BJ (cell line): ENCODE data around the gene CCDC18. TPM values are rescaled to one million over a fixed set of nuclear protein-coding genes. Genes with fewer than 3 reads are reported as not detected.

Experiments used
- CTCF ChIA-PET: fragments of 350-600 bp; formaldehyde crosslinking; extraction: SDS; loops from one replicate; lab custom pipeline; 2021; ENCODE audit warnings: antibody characterized with exemption, inconsistent platforms; lab: Yijun Ruan, JAX
- POLR2A ChIA-PET: fragments of 300-600 bp; sonication (Branson Sonifier 250); formaldehyde crosslinking; extraction: SDS; loops from one replicate; lab custom pipeline; 2021; ENCODE audit warnings: antibody characterized with exemption; lab: Charles Lee
- DNase-seq: peaks from one replicate; pipeline ENCODE4 v3.0.0-alpha.2; 2011; ENCODE audit warnings: low read depth
- H3K27me3 ChIP-seq: 2 replicates; pipeline ENCODE4 v1.6.0; 2011; ENCODE audit warnings: low read length; ENCODE audit not compliant: control insufficient read depth, insufficient read depth
- H3K36me3 ChIP-seq: 2 replicates; pipeline ENCODE4 v1.5.1; 2011; ENCODE audit warnings: low read length; ENCODE audit not compliant: control insufficient read depth, insufficient read depth
- H3K4me3 ChIP-seq: 2 replicates; pipeline ENCODE4 v1.5.1; 2011; ENCODE audit warnings: low read depth, mild to moderate bottlenecking, control low read depth, low read length
- polyA plus RNA-seq: library from polyadenylated mRNA; depleted of rRNA; stranded (reverse); fragments of >200 nt; gene quantifications from 2 replicates; pipeline ENCODE4 v1.2.3, GENCODE V29; 2011; rRNA removed
- small RNA-seq: library from RNA; depleted of rRNA; stranded (forward); fragments of <200 nt; gene quantifications from one replicate; pipeline ENCODE3, GENCODE V24; 2012; ENCODE audit warnings: low replicate concordance, low read depth; ENCODE audit not compliant: insufficient read length
- TF ChIP-seq, protein P1 (sequence below): IDR thresholded peaks from 2 replicates; pipeline ENCODE4 v1.5.1; 2011; ENCODE audit warnings: low read depth, mild to moderate bottlenecking, control low read depth, inconsistent platforms, low read length, moderate library complexity; ENCODE audit not compliant: insufficient read depth

CCDC18 gene
- polyA plus RNA-seq, 1 experiment: 2.6 TPM

DNA sequence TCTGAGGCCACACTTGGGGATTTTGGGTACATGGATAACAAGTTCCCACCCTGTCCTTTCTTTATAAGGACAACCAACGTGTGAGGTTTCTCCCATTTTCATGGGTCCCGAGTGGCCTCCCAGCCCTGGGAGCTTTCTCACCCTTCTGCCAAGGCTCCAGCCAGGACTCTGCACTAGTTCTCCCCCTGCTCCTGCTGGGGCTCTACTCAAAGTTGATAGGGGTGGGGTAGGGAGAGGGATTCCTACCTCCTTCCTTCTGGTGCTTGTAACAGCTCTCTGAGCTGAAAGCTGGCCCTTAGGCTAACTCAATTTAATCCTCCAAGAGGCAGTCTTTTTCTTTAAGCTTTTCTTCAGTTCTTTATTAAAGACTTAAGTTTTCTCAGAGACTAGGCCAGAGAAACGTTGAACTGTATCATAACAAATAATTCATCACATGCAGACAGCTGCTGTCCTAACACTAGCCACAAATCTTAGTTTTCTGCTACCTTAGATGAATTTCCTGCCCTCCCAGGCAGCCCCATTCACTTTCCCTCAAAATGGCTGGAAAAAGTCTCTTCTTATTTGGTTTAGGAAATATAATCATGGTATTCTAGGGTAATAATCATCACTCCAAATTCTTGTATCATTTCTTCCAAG, 142.8 kb downstream of the CCDC18 start:
- CTCF ChIA-PET: interaction anchor here (0.6 to 3.7 kb wide), 2 partner anchors 19 to 302 kb away, joined by 3 to 12 read pairs; no protein-coding TSS in a partner anchor
- POLR2A ChIA-PET: no interaction called here

DNA sequence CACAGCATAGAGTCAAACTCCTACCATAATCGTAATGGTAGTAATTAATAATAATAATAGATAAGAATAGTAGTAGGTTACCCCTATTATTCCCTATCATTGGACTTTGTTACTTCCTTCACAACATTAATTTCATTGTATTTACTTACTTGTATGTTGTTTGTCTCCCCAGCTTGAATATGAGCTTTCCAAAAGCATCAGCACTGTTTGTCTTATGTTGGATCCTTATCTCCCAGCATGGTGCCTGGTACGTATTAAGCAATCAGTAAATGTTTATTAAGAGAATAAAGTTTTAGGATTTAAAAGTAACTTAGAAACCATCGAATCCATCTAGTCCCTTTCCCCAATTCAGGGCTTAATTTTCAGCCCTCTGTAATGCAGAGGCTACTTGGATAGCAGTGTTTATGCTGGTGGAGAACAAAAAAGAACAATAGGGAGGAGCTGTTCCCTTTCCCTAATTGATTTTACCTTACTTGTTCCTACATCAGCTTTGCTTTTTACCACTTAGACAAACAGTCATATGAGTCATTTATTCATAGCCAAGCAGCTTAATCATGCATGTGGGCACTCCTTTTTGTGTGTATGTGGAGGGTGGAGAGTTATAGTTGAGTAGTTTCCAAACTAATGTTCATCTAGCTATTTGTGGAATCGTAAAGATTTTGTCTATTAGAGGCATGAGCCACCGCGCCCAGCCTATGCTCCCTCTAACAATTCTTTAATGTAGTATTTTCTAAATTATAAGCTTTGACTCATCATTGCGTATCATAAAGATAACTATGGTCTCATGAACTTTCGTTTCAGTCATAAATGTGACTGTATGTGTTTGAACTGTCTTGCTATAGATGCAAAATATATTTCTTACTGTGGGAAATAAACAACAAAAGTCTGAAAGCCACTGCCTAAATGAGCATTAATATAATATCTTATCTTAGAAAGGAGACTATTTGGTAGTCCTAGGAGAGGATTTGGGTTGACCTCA, 144.3 kb downstream of the CCDC18 start:
- H3K4me3 ChIP-seq: no peak overlapping the region
- H3K27me3 ChIP-seq: no peaks in the 10 kb centered on the region
- no peaks in the 10 kb centered on the region for H3K36me3 ChIP-seq
- ChIA-PET CTCF (interaction anchor here (0.6 to 3.7 kb wide), 5 partner anchors 10 to 607 kb away, joined by 3 to 12 read pairs (median 3); no protein-coding TSS in a partner anchor), POLR2A (interaction anchor here (0.5 kb wide), 2 partner anchors 26 to 106 kb away, joined by 3 to 4 read pairs; no protein-coding TSS in a partner anchor)
- TF ChIP-seq, protein P1, sequence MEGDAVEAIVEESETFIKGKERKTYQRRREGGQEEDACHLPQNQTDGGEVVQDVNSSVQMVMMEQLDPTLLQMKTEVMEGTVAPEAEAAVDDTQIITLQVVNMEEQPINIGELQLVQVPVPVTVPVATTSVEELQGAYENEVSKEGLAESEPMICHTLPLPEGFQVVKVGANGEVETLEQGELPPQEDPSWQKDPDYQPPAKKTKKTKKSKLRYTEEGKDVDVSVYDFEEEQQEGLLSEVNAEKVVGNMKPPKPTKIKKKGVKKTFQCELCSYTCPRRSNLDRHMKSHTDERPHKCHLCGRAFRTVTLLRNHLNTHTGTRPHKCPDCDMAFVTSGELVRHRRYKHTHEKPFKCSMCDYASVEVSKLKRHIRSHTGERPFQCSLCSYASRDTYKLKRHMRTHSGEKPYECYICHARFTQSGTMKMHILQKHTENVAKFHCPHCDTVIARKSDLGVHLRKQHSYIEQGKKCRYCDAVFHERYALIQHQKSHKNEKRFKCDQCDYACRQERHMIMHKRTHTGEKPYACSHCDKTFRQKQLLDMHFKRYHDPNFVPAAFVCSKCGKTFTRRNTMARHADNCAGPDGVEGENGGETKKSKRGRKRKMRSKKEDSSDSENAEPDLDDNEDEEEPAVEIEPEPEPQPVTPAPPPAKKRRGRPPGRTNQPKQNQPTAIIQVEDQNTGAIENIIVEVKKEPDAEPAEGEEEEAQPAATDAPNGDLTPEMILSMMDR: no peak
- no peak for DNase-seq

More for the DNA sequence above, 142.8 kb downstream of the CCDC18 start:
- H3K36me3 ChIP-seq: no peaks in the 10 kb centered on the region
- TF ChIP-seq, protein P1: no peak
- DNase-seq: no peak
- no peak overlapping the region for H3K4me3 ChIP-seq
- H3K27me3 ChIP-seq: no peaks in the 10 kb centered on the region

Small RNA genes within 50 kb of the gene (small RNA-seq; reads per million reads assigned to genes)
- gene AC126124.1: not detected
- gene AL139421.1: not detected

Other genes starting within 250 kb of the CCDC18 start
- gene DIPK1A, start 219.3 kb upstream of the CCDC18 start, polyA plus RNA-seq: 12.3 and 28.0 TPM in 2 replicates
- gene MTF2, start 101.4 kb upstream of the CCDC18 start, polyA plus RNA-seq: 11.6 and 13.2 TPM in 2 replicates
- 25.0 and 43.0 TPM in 2 replicates for gene TMED5, start 311 bp upstream of the CCDC18 start, polyA plus RNA-seq
- gene DR1, start 165.2 kb downstream of the CCDC18 start, polyA plus RNA-seq: 23.3 and 41.4 TPM in 2 replicates